Endodermal cell (in vitro differentiated cells): ENCODE measurements around the gene CTNNA1. TPM values are rescaled to one million over a fixed set of nuclear protein-coding genes. Genes with fewer than 3 reads are reported as not detected.
"Not testable (repeated sequence)": the region's sequence is repeated elsewhere in the genome, so short reads cannot be mapped to it uniquely, and the experiment has no call there.

Source experiments
- DNase-seq: peaks from one replicate; pipeline ENCODE4 v3.0.0-alpha.2; 2017
- H3K27ac ChIP-seq: 2 replicates; pipeline ENCODE4 v1.5.1; 2013; ENCODE audit warnings: mild to moderate bottlenecking, low read depth, low read length, moderate library complexity
- H3K27me3 ChIP-seq: 2 replicates; pipeline ENCODE4 v1.6.1; 2013; ENCODE audit warnings: mild to moderate bottlenecking, low read length, moderate library complexity; ENCODE audit not compliant: insufficient read depth, control insufficient read depth, poor library complexity, severe bottlenecking
- H3K36me3 ChIP-seq: 2 replicates; pipeline ENCODE4 v1.7.0; 2013; ENCODE audit warnings: mild to moderate bottlenecking, low read length, moderate library complexity; ENCODE audit not compliant: control insufficient read depth, insufficient read depth
- H3K4me1 ChIP-seq: one replicate; pipeline ENCODE4 v1.7.0; 2013; ENCODE audit warnings: low read length; ENCODE audit not compliant: control insufficient read depth, insufficient read depth
- H3K4me3 ChIP-seq: 2 replicates; pipeline ENCODE4 v1.5.1; 2013; ENCODE audit warnings: mild to moderate bottlenecking, low read length, moderate library complexity
- H3K9ac ChIP-seq: 2 replicates; pipeline ENCODE4 v1.6.1; 2013; ENCODE audit warnings: mild to moderate bottlenecking, low read length, moderate library complexity; ENCODE audit not compliant: poor library complexity, severe bottlenecking; ENCODE audit errors: extremely low read depth
- H3K9me3 ChIP-seq: 2 replicates; pipeline ENCODE4 v1.6.1; 2013; ENCODE audit warnings: mild to moderate bottlenecking, low read length, moderate library complexity; ENCODE audit not compliant: control insufficient read depth
- H3K27ac Mint-ChIP-seq: 2 replicates; pipeline ENCODE4 v1.8.0; 2020; ENCODE audit warnings: mixed read lengths
- H3K27me3 Mint-ChIP-seq: 2 replicates; pipeline ENCODE4 v1.8.0; 2021; ENCODE audit warnings: mild to moderate bottlenecking, mixed read lengths; ENCODE audit not compliant: insufficient read depth
- H3K36me3 Mint-ChIP-seq: 2 replicates; pipeline ENCODE4 v1.8.0; 2020; ENCODE audit warnings: low read depth, mixed read lengths
- H3K4me1 Mint-ChIP-seq: 2 replicates; pipeline ENCODE4 v1.8.0; 2020; ENCODE audit warnings: mixed read lengths
- H3K4me3 Mint-ChIP-seq: 2 replicates; pipeline ENCODE4 v1.8.0; 2020; ENCODE audit warnings: mild to moderate bottlenecking, moderate library complexity, mixed read lengths
- H3K9me3 Mint-ChIP-seq: 2 replicates; pipeline ENCODE4 v1.8.0; 2020; ENCODE audit warnings: mild to moderate bottlenecking, mixed read lengths
- WGBS, 2 experiments: methylation state at CpG; one replicate each; pipeline versions ENCODE4 v1.1.5 to v1.1.7; 2013; ENCODE audit warnings: missing lambda C conversion rate in 2 of 2, mixed read lengths in 1 of 2; ENCODE audit not compliant: insufficient coverage in 1 of 2, insufficient read length in 1 of 2; 5-methylcytosine and 5-hydroxymethylcytosine counted together
- total RNA-seq, 2 donors: library from RNA; stranded (reverse); fragmentation: NEBNext Ultra II Directional in 1 of 2; extraction: Animal tissue kit (Norgen Biotek cat#: 25700) in 1 of 2; gene quantifications; 2 replicates in 1 of 2; 3 replicates in 1 of 2; pipeline ENCODE4 v1.2.1, GENCODE V29; 2021
- TF ChIP-seq, protein P1 (sequence below): fragments of 200-600 bp; sonication (generic); conservative IDR thresholded peaks from 2 replicates; pipeline ENCODE4 v1.5.0; 2021; ENCODE audit warnings: antibody characterized with exemption, mild to moderate bottlenecking

Gene CTNNA1
- total RNA-seq, 2 donors from 2014 or later: 298 to 305 TPM

DNA sequence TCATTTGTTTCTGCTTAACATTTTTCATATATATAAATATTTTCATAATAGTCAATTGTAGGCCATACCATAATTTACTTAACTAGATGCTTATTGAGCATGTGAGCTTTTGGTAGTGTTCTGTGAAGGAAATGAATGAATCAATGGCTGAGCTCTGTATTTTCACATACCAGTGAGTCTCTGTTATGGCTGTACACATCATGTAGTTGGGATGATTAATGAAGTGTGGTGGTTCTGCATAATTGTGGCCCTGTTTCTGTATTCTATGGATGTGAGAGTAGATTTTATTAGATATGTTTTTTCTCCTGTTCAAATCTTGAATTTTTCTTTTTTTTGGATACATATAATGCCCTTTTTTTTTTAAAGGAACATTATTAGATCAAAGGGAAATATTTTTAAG is 56.2 kb downstream of the CTNNA1 start:
- no peak overlapping the region for H3K4me3 Mint-ChIP-seq

DNA sequence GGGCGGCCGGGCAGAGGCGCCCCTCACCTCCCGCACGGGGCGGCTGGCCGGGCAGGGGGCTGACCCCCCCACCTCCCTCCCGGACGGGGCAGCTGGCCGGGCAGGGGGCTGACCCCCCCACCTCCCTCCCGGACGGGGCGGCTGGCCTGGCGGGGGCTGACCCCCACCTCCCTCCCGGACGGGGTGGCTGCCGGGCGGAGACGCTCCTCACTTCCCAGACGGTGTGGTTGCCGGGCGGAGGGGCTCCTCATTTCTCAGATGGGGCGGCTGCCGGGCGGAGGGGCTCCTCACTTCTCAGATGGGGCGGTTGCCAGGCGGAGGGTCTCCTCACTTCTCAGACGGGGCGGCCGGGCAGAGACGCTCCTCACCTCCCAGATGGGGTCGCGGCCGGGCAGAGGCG is 57.6 kb downstream of the CTNNA1 start:
- H3K27ac Mint-ChIP-seq, H3K27ac ChIP-seq, H3K4me1 Mint-ChIP-seq, H3K4me3 Mint-ChIP-seq, H3K9ac ChIP-seq, H3K27me3 ChIP-seq, H3K4me1 ChIP-seq, H3K27me3 Mint-ChIP-seq, DNase-seq, H3K4me3 ChIP-seq: not testable (repeated sequence)
- Histone ChIP-seq H3K9me3 (peaks cover 24% of the 10 kb centered on the region), H3K36me3 (peaks cover 68% of the 10 kb centered on the region)
- WGBS, 2 experiments: 94% methylated on average over 22 of the region's 35 CpGs; no CpG with 5 or more reads in 1 of the 2 experiments
- Mint-ChIP-seq H3K9me3 (peaks cover 22% of the 10 kb centered on the region), H3K36me3 (peaks cover 58% of the 10 kb centered on the region)

More for the DNA sequence above, 56.2 kb downstream of the CTNNA1 start:
- H3K9me3 ChIP-seq: peaks cover 30% of the 10 kb centered on the region
- no peaks in the 10 kb centered on the region for H3K27me3 ChIP-seq
- TF ChIP-seq, protein P1, sequence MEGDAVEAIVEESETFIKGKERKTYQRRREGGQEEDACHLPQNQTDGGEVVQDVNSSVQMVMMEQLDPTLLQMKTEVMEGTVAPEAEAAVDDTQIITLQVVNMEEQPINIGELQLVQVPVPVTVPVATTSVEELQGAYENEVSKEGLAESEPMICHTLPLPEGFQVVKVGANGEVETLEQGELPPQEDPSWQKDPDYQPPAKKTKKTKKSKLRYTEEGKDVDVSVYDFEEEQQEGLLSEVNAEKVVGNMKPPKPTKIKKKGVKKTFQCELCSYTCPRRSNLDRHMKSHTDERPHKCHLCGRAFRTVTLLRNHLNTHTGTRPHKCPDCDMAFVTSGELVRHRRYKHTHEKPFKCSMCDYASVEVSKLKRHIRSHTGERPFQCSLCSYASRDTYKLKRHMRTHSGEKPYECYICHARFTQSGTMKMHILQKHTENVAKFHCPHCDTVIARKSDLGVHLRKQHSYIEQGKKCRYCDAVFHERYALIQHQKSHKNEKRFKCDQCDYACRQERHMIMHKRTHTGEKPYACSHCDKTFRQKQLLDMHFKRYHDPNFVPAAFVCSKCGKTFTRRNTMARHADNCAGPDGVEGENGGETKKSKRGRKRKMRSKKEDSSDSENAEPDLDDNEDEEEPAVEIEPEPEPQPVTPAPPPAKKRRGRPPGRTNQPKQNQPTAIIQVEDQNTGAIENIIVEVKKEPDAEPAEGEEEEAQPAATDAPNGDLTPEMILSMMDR: no peak
- Mint-ChIP-seq H3K27ac (no peak overlapping the region), H3K4me1 (peaks cover 9% of the 10 kb centered on the region), H3K36me3 (peaks cover 60% of the 10 kb centered on the region), H3K27me3 (no peaks in the 10 kb centered on the region), H3K9me3 (peaks cover 22% of the 10 kb centered on the region)
- no peak overlapping the region for H3K9ac ChIP-seq
- no peak overlapping the region for H3K27ac ChIP-seq
- H3K4me3 ChIP-seq: no peak overlapping the region
- H3K36me3 ChIP-seq: peaks cover 67% of the 10 kb centered on the region
- no peak for DNase-seq
- H3K4me1 ChIP-seq: no peaks in the 10 kb centered on the region

DNA sequence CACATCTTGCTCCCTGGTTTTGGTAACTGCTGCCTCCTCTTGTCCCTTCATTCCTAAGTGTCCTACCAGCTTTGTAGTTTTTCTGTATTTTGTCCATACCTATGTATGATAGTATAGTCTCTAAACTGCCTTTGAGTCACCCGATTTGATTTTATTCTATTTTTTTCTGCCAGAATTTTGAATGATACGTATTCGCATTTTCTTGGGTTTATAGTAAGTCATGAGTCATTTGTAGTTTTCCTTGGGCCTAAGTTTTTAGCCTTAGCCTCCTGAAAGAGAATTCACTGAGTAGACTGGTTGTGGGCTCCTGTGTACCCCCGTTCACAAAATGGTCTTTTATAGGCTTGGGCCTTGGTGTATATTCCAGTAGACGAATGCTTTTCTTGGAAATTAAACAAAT is 62.3 kb downstream of the CTNNA1 start:
- Mint-ChIP-seq H3K4me3 (no peak overlapping the region), H3K4me1 (no peaks in the 10 kb centered on the region), H3K27me3 (no peaks in the 10 kb centered on the region), H3K36me3 (peaks cover 64% of the 10 kb centered on the region), H3K9me3 (peaks cover 11% of the 10 kb centered on the region), H3K27ac (no peak overlapping the region)
- Histone ChIP-seq H3K4me1 (no peaks in the 10 kb centered on the region), H3K27me3 (no peaks in the 10 kb centered on the region), H3K9me3 (peaks cover 11% of the 10 kb centered on the region), H3K27ac (no peak overlapping the region), H3K9ac (no peak overlapping the region), H3K36me3 (peaks cover 83% of the 10 kb centered on the region), H3K4me3 (no peak overlapping the region)
- no peak for DNase-seq
- TF ChIP-seq, protein P1: no peak
- WGBS, 2 experiments: 97 to 100% methylated on average over 1 to 5 of the region's 5 CpGs

DNA sequence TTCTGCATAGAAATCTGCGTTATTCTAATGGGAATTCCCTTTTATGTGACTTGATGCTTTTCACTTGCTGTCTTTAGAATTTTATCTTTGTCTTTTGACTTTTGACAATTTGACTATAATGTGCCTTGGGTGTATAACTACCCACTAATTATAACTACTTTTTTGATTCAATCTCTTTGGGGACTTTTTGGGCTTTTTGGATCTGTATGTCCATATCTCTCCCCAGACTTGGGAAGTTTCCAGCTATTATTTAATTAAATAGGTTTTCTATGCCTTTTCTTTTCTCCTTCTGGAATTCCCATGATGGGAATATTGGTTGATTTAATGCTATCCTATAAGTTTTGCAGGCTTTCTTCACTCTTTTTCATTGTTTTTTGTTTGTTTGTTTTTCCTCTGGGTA is 64.0 kb downstream of the CTNNA1 start:
- Mint-ChIP-seq H3K36me3 (peaks cover 53% of the 10 kb centered on the region), H3K4me3 (no peak overlapping the region), H3K9me3 (peaks cover 1% of the 10 kb centered on the region), H3K4me1 (no peaks in the 10 kb centered on the region), H3K27ac (no peak overlapping the region), H3K27me3 (no peaks in the 10 kb centered on the region)
- WGBS, 2 experiments: 100% methylated on average over 1 of the region's 1 CpG; no CpG with 5 or more reads in 1 of the 2 experiments
- H3K4me1 ChIP-seq: no peaks in the 10 kb centered on the region
- H3K9me3 ChIP-seq: peaks cover 4% of the 10 kb centered on the region
- peaks cover 85% of the 10 kb centered on the region for H3K36me3 ChIP-seq
- TF ChIP-seq, protein P1: no peak
- H3K27me3 ChIP-seq: no peaks in the 10 kb centered on the region
- no peak for DNase-seq
- no peak overlapping the region for H3K9ac ChIP-seq
- H3K4me3 ChIP-seq: no peak overlapping the region
- no peak overlapping the region for H3K27ac ChIP-seq
